Spleen (tissue), 11 donors: ENCODE measurements around the gene RALB. TPM values are rescaled to one million over a fixed set of nuclear protein-coding genes. Genes with fewer than 3 reads are reported as not detected.

ENCODE experiments used
- DNase-seq: peaks from one replicate; pipeline ENCODE4 v3.0.0-alpha.2; 2020
- H3K27ac ChIP-seq, 8 donors: fragments of 200-600 bp; sonication (generic) in 7 of 8; 1 replicate in 4 of 8; 2 replicates in 4 of 8; pipeline versions ENCODE4 v1.5.0 to v1.8.0; 2016 to 2021; ENCODE audit warnings: inconsistent platforms in 4 of 8, mild to moderate bottlenecking in 4 of 8, moderate library complexity in 1 of 8
- H3K27me3 ChIP-seq, 7 donors: fragments of 200-600 bp; sonication (generic) in 6 of 7; replicated peaks in 1 of 7; 1 replicate in 4 of 7; 2 replicates in 3 of 7; pipeline versions ENCODE4 v1.5.0 to v1.8.0; 2016 to 2021; ENCODE audit warnings: inconsistent platforms in 3 of 7, mild to moderate bottlenecking in 1 of 7
- H3K36me3 ChIP-seq, 6 donors: fragments of 200-600 bp; sonication (generic) in 5 of 6; 1 replicate in 4 of 6; 2 replicates in 2 of 6; pipeline versions ENCODE4 v1.5.0 to v1.8.0; 2016 to 2021; ENCODE audit warnings: inconsistent platforms in 2 of 6
- H3K4me1 ChIP-seq, 6 donors: fragments of 200-600 bp; sonication (generic) in 5 of 6; 1 replicate in 3 of 6; 2 replicates in 3 of 6; pipeline versions ENCODE4 v1.5.0 to v1.8.0; 2016 to 2021; ENCODE audit warnings: inconsistent platforms in 3 of 6
- H3K4me3 ChIP-seq, 8 donors: fragments of 200-600 bp; sonication (generic) in 7 of 8; 1 replicate in 4 of 8; 2 replicates in 4 of 8; pipeline versions ENCODE4 v1.5.0 to v1.8.0; 2016 to 2021; ENCODE audit warnings: inconsistent platforms in 4 of 8, mild to moderate bottlenecking in 4 of 8, moderate library complexity in 2 of 8
- H3K9me3 ChIP-seq, 8 donors: fragments of 200-600 bp; sonication (generic) in 7 of 8; 1 replicate in 4 of 8; 2 replicates in 4 of 8; pipeline versions ENCODE4 v1.5.0 to v1.8.0; 2016 to 2021; ENCODE audit warnings: inconsistent platforms in 4 of 8
- CTCF ChIP-seq, 11 experiments: fragments of 200-600 bp in 7 of 11; fragments of 450-650 bp in 4 of 11; sonication (generic) in 4 of 11; IDR thresholded peaks in 8 of 11; conservative IDR thresholded peaks in 3 of 11; 1 replicate in 7 of 11; 2 replicates in 4 of 11; pipeline versions ENCODE4 v1.4.0 to v1.8.0; 2016 to 2021; ENCODE audit warnings: antibody characterized with exemption in 11 of 11, inconsistent platforms in 4 of 11, mild to moderate bottlenecking in 1 of 11
- POLR2A ChIP-seq, 3 donors: fragments of 450-650 bp; IDR thresholded peaks; one replicate each; pipeline ENCODE4 v1.5.1; 2017; ENCODE audit warnings: antibody characterized with exemption in 3 of 3, mild to moderate bottlenecking in 1 of 3
- POLR2AphosphoS5 ChIP-seq, 3 donors: sonication (generic); formaldehyde crosslinking; IDR thresholded peaks; one replicate each; pipeline ENCODE4 v1.5.1; 2017; ENCODE audit warnings: antibody characterized with exemption in 3 of 3
- WGBS, 5 donors: extraction: QIAGEN DNeasy Blood & Tissue Kit in 3 of 5; methylation state at CpG; one replicate each; pipeline versions ENCODE4 v1.1.5 to v1.1.7; 2013 to 2018; 5-methylcytosine and 5-hydroxymethylcytosine counted together
- intact Hi-C: fragments of 100-400 bp; cut with DNase I; formaldehyde crosslinking; loops from one replicate; pipeline ENCODE4 v1.15.0; 2023; ENCODE audit warnings: low total_unique reads
- polyA plus RNA-seq, 3 donors: library from polyadenylated mRNA; stranded (reverse); fragments of 200-250 nt; gene quantifications; one replicate each; pipeline ENCODE4 v1.2.1, GENCODE V29; 2013
- total RNA-seq, 7 donors: library from RNA; depleted of rRNA in 3 of 7; stranded (reverse); fragments of >200 nt in 3 of 7; fragmentation: NEBNext Ultra II Directional in 4 of 7; extraction: Animal tissue kit (Norgen Biotek cat#: 25700) in 4 of 7; gene quantifications; one replicate each; pipeline versions ENCODE4 v1.1.0 to v1.2.1, GENCODE V29; 2016 to 2021
- donor health status: healthy with polysubstance abuse.
- donor health status: DM: no; HTN: no; CAD: no; lungs with moderate emphysema.
- donor health status: DM: no; HTN: no; CAD: no.
- donor health status: Bipolar disorder and iron deficiency.
- donor health status: healthy.
- donor health status: DM: no; HTN: no; CAD: no.
- donor health status: DM: yes; HTN: yes; CAD: no.

The RALB gene
- total and polyA plus RNA-seq, 10 donors: 26.6 to 126 (median 79.5) TPM

GRCh38 chr2:120204417-120204816 lies 48.2 kb upstream of the RALB start:
- WGBS, 5 donors: 43 to 73% (median 56%) methylated on average over 3 of the region's 3 CpGs

GRCh38 chr2:120204945-120205670 lies 47.5 kb upstream of the RALB start:
- H3K36me3 ChIP-seq: no peaks in the 10 kb centered on the region
- no peaks in the 10 kb centered on the region for H3K9me3 ChIP-seq
- DNase-seq: no peak
- WGBS, 5 donors: 88 to 95% (median 88%) methylated on average over 12 of the region's 12 CpGs
- H3K4me3 ChIP-seq: no peak overlapping the region
- peak overlapping the region in 3 of 8 donors; percentile 85 to 91 (median 86) for H3K27ac ChIP-seq
- no peak for TF ChIP-seq CTCF (IDR thresholded peaks at IDR 0.05 in 8 of 11, conservative IDR thresholded peaks at IDR 0.05 in 3 of 11)
- no peak for TF ChIP-seq POLR2A (IDR thresholded peaks at IDR 0.05)
- TF ChIP-seq POLR2AphosphoS5 (IDR thresholded peaks at IDR 0.05): no peak
- H3K27me3 ChIP-seq: no peaks in the 10 kb centered on the region
- intact Hi-C loops: no loop called here
- peaks cover 0 to 53% (median 19%) of the 10 kb centered on the region in 6 donors for H3K4me1 ChIP-seq

More at GRCh38 chr2:120204417-120204816, 48.2 kb upstream of the RALB start:
- H3K27ac ChIP-seq: peak overlapping the region in 6 of 8 donors; percentile 63 to 91 (median 81)
- no peaks in the 10 kb centered on the region for H3K9me3 ChIP-seq
- H3K27me3 ChIP-seq: no peaks in the 10 kb centered on the region
- peaks cover 0 to 46% (median 14%) of the 10 kb centered on the region in 6 donors for H3K4me1 ChIP-seq
- H3K4me3 ChIP-seq: no peak overlapping the region
- no peak for TF ChIP-seq POLR2A (IDR thresholded peaks at IDR 0.05)
- no peak for TF ChIP-seq CTCF (IDR thresholded peaks at IDR 0.05 in 8 of 11, conservative IDR thresholded peaks at IDR 0.05 in 3 of 11)
- TF ChIP-seq POLR2AphosphoS5 (IDR thresholded peaks at IDR 0.05): peak in 1 of 3 donors; percentile 44
- intact Hi-C loops: no loop called here
- peak; percentile 77 for DNase-seq
- no peaks in the 10 kb centered on the region for H3K36me3 ChIP-seq

GRCh38 chr2:120206022-120206581 lies 46.5 kb upstream of the RALB start:
- no peak overlapping the region for H3K4me3 ChIP-seq
- H3K9me3 ChIP-seq: no peaks in the 10 kb centered on the region
- TF ChIP-seq POLR2AphosphoS5 (IDR thresholded peaks at IDR 0.05): no peak
- TF ChIP-seq CTCF (IDR thresholded peaks at IDR 0.05 in 8 of 11, conservative IDR thresholded peaks at IDR 0.05 in 3 of 11): peak in 8 of 11 experiments; percentile 14 to 60 (median 44)
- H3K27ac ChIP-seq: peak overlapping the region in 1 of 8 donors; percentile 50
- peaks cover 0 to 61% (median 26%) of the 10 kb centered on the region in 6 donors for H3K4me1 ChIP-seq
- DNase-seq: peak; percentile 84
- H3K36me3 ChIP-seq: no peaks in the 10 kb centered on the region
- no peaks in the 10 kb centered on the region for H3K27me3 ChIP-seq
- WGBS, 5 donors: 76 to 91% (median 81%) methylated on average over 3 to 8 of the region's 8 CpGs
- intact Hi-C loops: no loop called here
